Middle frontal gyrus (tissue), 1 donor: ENCODE results near the gene MCUB.

ENCODE experiments used
- DNase-seq: peaks from one replicate; pipeline ENCODE4 v3.0.0-alpha.2; 2015; ENCODE audit warnings: low spot score; ENCODE audit errors: extremely low spot score

MCUB gene

GRCh38 chr4:109728385-109728784 lies 168.3 kb downstream of the MCUB start:
- DNase-seq: no peak

- DNase-seq: no peak
Observed at GRCh38 chr4:109729117-109729717, 169.2 kb downstream of the MCUB start.

GRCh38 chr4:109729718-109730618 lies 169.9 kb downstream of the MCUB start, which contains the start of gene PLA2G12A:
Gene PLA2G12A (minus strand): TSS chr4:109730070. CDS start chr4:109729809, 261 bp downstream.
- DNase-seq: peak; percentile 27

GRCh38 chr4:109730619-109731545 lies 170.8 kb downstream of the MCUB start:
- DNase-seq: no peak

GRCh38 chr4:109733728-109734127 lies 173.7 kb downstream of the MCUB start:
- DNase-seq: no peak

- no peak for DNase-seq
Observed at GRCh38 chr4:109735566-109736365, 175.7 kb downstream of the MCUB start.
